GM12801 (cell line): ENCODE measurements around the gene ZNF653.

Source experiments
- TF ChIP-seq, protein P1 (sequence below): IDR thresholded peaks from one replicate; pipeline ENCODE4 v1.5.1; 2011; ENCODE audit warnings: control low read depth; ENCODE audit not compliant: insufficient read length; ENCODE audit errors: extremely low read depth

Gene ZNF653

DNA sequence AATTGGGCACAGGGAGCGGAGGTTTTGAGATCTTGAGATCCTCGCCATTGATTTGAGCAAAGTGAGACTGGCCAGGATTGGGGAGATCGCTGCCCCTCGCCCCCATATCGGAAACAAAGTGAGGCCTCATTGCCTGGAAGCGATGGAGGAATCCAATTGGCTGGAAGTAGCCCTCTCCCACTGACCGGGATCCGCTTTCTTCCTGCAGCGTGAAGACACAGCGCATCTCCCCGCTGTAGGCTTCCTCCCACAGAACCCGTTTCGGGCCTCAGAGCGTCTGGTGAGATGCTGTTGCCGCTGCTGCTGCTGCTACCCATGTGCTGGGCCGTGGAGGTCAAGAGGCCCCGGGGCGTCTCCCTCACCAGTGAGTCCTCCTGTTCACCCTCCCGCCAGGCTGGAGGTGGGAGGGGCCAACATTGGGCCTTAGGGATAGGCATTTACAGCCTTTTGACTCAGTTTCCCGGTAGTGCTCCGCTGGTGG, 69.8 kb downstream of the ZNF653 start:
- TF ChIP-seq, protein P1, sequence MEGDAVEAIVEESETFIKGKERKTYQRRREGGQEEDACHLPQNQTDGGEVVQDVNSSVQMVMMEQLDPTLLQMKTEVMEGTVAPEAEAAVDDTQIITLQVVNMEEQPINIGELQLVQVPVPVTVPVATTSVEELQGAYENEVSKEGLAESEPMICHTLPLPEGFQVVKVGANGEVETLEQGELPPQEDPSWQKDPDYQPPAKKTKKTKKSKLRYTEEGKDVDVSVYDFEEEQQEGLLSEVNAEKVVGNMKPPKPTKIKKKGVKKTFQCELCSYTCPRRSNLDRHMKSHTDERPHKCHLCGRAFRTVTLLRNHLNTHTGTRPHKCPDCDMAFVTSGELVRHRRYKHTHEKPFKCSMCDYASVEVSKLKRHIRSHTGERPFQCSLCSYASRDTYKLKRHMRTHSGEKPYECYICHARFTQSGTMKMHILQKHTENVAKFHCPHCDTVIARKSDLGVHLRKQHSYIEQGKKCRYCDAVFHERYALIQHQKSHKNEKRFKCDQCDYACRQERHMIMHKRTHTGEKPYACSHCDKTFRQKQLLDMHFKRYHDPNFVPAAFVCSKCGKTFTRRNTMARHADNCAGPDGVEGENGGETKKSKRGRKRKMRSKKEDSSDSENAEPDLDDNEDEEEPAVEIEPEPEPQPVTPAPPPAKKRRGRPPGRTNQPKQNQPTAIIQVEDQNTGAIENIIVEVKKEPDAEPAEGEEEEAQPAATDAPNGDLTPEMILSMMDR = no peak

DNA sequence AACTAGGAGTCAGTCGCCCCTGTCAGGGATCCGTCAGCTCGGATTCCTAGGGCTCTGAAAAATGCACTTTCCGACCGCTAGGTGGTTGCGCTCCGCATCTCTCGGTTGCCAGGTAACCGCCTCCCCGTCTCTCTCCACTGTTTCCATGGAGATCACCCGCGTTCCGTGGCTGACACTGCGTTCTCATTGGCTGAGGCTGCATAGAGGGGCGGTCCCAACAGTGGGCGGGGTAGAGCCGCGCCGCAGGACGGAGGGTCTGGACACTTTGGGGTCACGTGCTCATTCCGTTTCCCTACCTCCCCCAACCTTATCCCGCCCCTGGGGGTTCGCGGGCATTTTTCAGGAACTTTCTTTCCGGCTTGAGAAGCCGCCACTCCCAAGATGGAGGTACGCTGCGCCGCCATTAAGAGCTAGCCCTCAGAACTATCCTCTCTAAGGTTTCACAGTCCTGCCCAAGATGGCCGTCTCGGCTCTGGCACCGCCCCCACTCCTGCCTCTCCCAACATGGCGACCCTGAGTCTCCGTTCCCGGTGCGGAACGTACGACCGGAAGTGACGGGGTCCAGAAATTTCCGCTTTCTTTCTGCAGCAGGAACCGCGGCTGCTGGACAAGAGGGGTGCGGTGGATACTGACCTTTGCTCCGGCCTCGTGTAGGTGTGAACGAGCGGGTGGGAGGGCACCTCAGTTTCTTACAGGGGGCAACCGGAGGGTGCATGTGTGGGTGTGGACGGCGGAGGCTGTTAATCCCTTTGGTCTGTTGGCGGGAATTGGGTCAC, 70.4 kb downstream of the ZNF653 start, which contains the start of the genes ODAD3 and PRKCSH:
Gene ODAD3, minus strand, starts transcription at position 65 of the 776 bp plus-strand sequence. CDS start 105 bp downstream, outside the sequence.
Gene PRKCSH, plus strand, starts transcription at position 579 of the 776 bp plus-strand sequence. CDS start 483 bp downstream, outside the sequence.
- TF ChIP-seq, protein P1 = peak; percentile 74

DNA sequence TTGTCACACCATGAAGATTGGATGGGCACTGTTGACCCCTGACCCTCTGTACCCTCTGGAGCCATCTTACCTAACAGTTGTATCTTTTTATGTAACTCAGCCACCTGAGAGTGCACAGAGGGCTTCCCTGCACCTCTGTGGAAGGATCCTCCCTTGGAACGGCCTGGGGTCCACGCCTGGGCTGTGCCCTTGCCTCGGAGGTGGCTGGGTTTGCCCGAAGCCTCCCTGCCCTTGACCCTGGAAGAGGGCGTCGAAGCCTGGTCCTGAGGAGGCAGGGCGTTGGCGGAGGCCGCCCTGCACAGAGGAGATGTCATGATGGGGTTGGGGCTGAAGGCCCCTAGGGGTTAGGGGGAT, 71.0 kb downstream of the ZNF653 start:
- TF ChIP-seq, protein P1 = no peak
